Body of pancreas (tissue), 4 donors: ENCODE measurements around the gene DNAH1.

Source experiments
- POLR2A ChIP-seq, 3 donors: fragments of 450-650 bp; IDR thresholded peaks; one replicate each; pipeline ENCODE4 v1.6.1; 2016; ENCODE audit warnings: antibody characterized with exemption in 3 of 3, mild to moderate bottlenecking in 2 of 3
- TF ChIP-seq, protein P1 (sequence below), 7 experiments: fragments of 450-650 bp in 4 of 7; fragments of 200-600 bp in 3 of 7; sonication (generic) in 3 of 7; IDR thresholded peaks; one replicate each; pipeline ENCODE4 v1.5.1; 2016 to 2019; ENCODE audit warnings: antibody characterized with exemption in 7 of 7

DNA sequence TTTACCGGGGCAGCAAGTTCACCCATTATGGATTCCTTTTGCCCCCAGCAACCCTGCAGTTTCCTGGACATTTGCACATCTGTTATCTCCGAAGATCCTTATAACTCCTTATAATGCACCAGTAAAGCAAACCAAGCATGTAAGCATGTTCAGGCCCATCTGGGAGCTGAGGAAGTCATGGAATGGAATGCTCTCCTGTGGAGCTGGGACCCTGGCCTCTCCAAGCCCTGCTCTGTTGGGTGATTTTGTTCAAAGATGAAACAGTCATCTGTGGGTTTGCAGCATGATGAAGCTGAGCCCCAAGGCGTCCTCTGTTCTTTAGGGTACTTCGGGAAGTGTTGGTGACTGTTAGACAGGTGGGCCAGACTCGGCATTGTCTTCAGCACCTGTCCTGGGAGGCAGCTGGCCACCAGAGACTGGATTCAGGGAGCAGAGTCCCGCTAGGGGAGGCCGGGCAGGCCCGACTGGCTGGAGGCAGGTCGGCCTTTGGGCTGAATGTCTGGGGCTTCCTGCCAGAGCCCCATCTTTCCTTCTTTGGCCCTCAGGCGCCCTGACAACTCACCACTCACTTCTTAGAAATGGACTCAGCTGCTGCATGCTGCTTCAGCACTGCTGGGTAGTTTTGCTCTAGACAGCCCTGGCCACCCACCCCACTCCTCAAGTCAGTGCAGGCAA is 3.9 kb downstream of the DNAH1 start:
- TF ChIP-seq POLR2A (IDR thresholded peaks at IDR 0.05): no peak
- TF ChIP-seq, protein P1, sequence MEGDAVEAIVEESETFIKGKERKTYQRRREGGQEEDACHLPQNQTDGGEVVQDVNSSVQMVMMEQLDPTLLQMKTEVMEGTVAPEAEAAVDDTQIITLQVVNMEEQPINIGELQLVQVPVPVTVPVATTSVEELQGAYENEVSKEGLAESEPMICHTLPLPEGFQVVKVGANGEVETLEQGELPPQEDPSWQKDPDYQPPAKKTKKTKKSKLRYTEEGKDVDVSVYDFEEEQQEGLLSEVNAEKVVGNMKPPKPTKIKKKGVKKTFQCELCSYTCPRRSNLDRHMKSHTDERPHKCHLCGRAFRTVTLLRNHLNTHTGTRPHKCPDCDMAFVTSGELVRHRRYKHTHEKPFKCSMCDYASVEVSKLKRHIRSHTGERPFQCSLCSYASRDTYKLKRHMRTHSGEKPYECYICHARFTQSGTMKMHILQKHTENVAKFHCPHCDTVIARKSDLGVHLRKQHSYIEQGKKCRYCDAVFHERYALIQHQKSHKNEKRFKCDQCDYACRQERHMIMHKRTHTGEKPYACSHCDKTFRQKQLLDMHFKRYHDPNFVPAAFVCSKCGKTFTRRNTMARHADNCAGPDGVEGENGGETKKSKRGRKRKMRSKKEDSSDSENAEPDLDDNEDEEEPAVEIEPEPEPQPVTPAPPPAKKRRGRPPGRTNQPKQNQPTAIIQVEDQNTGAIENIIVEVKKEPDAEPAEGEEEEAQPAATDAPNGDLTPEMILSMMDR (IDR thresholded peaks at IDR 0.05): no peak
